Neural cell (in vitro differentiated cells): Measurements from ENCODE around the gene SCO1.

Experiments
- CTCF ChIP-seq: fragments of 450-650 bp; IDR thresholded peaks from 2 replicates; pipeline ENCODE4 v1.5.1; 2014; ENCODE audit warnings: antibody characterized with exemption, mild to moderate bottlenecking, moderate library complexity; ENCODE audit not compliant: poor library complexity, severe bottlenecking
- EZH2 ChIP-seq: fragments of 200-600, 300-800 bp; shearing (Covaris generic), sonication (generic); IDR thresholded peaks from 2 replicates; pipeline ENCODE4 v1.6.1; 2014; ENCODE audit warnings: antibody characterized with exemption, low read length, borderline replicate concordance, mild to moderate bottlenecking; ENCODE audit not compliant: insufficient read depth, poor library complexity, severe bottlenecking
- RAD21 ChIP-seq: fragments of 450-650 bp; conservative IDR thresholded peaks from 2 replicates; pipeline ENCODE4 v1.6.1; 2014; ENCODE audit warnings: antibody characterized with exemption, mild to moderate bottlenecking, moderate library complexity
- REST ChIP-seq: IDR thresholded peaks from 2 replicates; pipeline ENCODE4 v1.6.1; 2012; ENCODE audit warnings: borderline replicate concordance

- no peak for TF ChIP-seq EZH2
- no peak for TF ChIP-seq CTCF
- no peak for TF ChIP-seq REST
- no peak for TF ChIP-seq RAD21
Measured at GRCh38 chr17:10727192-10727591, 29.9 kb upstream of the SCO1 start.
